Tibial nerve (tissue), 3 donors: ENCODE data around the gene CLEC2D.
"Not testable (repeated sequence)": the region's sequence is repeated elsewhere in the genome, so short reads cannot be mapped to it uniquely, and the experiment has no call there.

Experiments
- CTCF ChIP-seq, 5 experiments: fragments of 200-600 bp in 3 of 5; fragments of 450-650 bp in 2 of 5; sonication (generic) in 3 of 5; IDR thresholded peaks; one replicate each; pipeline ENCODE4 v1.5.1; 2016 to 2019; ENCODE audit warnings: antibody characterized with exemption in 5 of 5, mild to moderate bottlenecking in 3 of 5, moderate library complexity in 2 of 5
- POLR2A ChIP-seq, 2 donors: fragments of 450-650 bp; IDR thresholded peaks; one replicate each; pipeline ENCODE4 v1.6.1; 2017; ENCODE audit warnings: antibody characterized with exemption in 2 of 2, mild to moderate bottlenecking in 2 of 2, moderate library complexity in 2 of 2

GRCh38 chr12:9644985-9645551, 24.4 kb upstream of the CLEC2D start:
- TF ChIP-seq CTCF, POLR2A (IDR thresholded peaks at IDR 0.05): not testable (repeated sequence)
